ENCODE results near the gene ANKRD39. TPM values are rescaled to one million over a fixed set of nuclear protein-coding genes. Genes with fewer than 3 reads are reported as not detected.

The ANKRD39 gene
- total RNA-seq, 1 donor from 2014 or later = 31.9 TPM

- no peak overlapping the region for H3K4me3 ChIP-seq (ENCODE audit: low read depth, low read length)
- DNase-seq (ENCODE audit: low read depth) = no peak
- TF ChIP-seq, protein P1, sequence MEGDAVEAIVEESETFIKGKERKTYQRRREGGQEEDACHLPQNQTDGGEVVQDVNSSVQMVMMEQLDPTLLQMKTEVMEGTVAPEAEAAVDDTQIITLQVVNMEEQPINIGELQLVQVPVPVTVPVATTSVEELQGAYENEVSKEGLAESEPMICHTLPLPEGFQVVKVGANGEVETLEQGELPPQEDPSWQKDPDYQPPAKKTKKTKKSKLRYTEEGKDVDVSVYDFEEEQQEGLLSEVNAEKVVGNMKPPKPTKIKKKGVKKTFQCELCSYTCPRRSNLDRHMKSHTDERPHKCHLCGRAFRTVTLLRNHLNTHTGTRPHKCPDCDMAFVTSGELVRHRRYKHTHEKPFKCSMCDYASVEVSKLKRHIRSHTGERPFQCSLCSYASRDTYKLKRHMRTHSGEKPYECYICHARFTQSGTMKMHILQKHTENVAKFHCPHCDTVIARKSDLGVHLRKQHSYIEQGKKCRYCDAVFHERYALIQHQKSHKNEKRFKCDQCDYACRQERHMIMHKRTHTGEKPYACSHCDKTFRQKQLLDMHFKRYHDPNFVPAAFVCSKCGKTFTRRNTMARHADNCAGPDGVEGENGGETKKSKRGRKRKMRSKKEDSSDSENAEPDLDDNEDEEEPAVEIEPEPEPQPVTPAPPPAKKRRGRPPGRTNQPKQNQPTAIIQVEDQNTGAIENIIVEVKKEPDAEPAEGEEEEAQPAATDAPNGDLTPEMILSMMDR (conservative IDR thresholded peaks at IDR 0.05; ENCODE audit: low read depth, low read length) = no peak
These were observed 57.5 kb downstream of the ANKRD39 start for GRCh38 chr2:96800061-96801004.

DNA sequence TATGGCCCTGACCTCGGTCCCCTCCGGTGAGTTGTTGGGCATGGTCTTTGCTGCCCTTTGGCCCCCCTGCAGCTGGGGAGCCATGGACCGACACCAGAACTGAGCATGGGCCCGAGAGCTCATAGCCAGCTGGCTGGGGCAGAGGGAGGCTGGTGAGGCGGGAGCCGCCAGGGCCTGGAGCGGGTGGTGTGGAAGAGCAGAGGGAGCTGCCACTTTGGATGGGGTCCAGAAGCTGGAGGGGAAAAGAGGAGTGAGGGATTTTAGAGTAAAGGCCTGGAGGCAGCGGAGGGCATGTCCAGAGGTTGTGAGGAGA is 58.2 kb downstream of the ANKRD39 start:
- TF ChIP-seq, protein P1 (conservative IDR thresholded peaks at IDR 0.05; ENCODE audit: low read depth, low read length) = no peak
- H3K4me3 ChIP-seq (ENCODE audit: low read depth, low read length) = no peak overlapping the region
- DNase-seq (ENCODE audit: low read depth) = no peak

GRCh38 chr2:96798733-96799622 is 58.8 kb downstream of the ANKRD39 start:
- no peak overlapping the region for H3K4me3 ChIP-seq (ENCODE audit: low read depth, low read length)
- DNase-seq (ENCODE audit: low read depth) = no peak
- TF ChIP-seq, protein P1 (conservative IDR thresholded peaks at IDR 0.05; ENCODE audit: low read depth, low read length) = no peak

Other genes starting within 250 kb of the ANKRD39 start
- gene KANSL3, start 219.7 kb downstream of the ANKRD39 start, total RNA-seq = 24.0 and 30.8 TPM in 2 replicates
- gene FER1L5, start 215.3 kb downstream of the ANKRD39 start, total RNA-seq = 0.06 and 0.07 TPM in 2 replicates
- 13.0 and 22.3 TPM in 2 replicates for gene LMAN2L, start 118.0 kb downstream of the ANKRD39 start, total RNA-seq
- gene CNNM4, start 97.1 kb downstream of the ANKRD39 start, total RNA-seq = 5.7 and 9.0 TPM in 2 replicates
- 8.2 and 10.6 TPM in 2 replicates for gene CNNM3, start 41.7 kb downstream of the ANKRD39 start, total RNA-seq
- 0.22 and 1.1 TPM in 2 replicates for gene ANKRD23, start 14.0 kb downstream of the ANKRD39 start, total RNA-seq
- 34.4 and 35.3 TPM in 2 replicates for gene SEMA4C, start 12.1 kb upstream of the ANKRD39 start, total RNA-seq
- not detected in 2 replicates for gene FAM178B, start 128.6 kb upstream of the ANKRD39 start, total RNA-seq
- 8.4 and 12.2 TPM in 2 replicates for gene FAHD2B, start 236.9 kb upstream of the ANKRD39 start, total RNA-seq

Measured in epithelial cell of proximal tubule (primary cell).